ENCODE results near the gene RAMP1.

RAMP1 gene

DNA sequence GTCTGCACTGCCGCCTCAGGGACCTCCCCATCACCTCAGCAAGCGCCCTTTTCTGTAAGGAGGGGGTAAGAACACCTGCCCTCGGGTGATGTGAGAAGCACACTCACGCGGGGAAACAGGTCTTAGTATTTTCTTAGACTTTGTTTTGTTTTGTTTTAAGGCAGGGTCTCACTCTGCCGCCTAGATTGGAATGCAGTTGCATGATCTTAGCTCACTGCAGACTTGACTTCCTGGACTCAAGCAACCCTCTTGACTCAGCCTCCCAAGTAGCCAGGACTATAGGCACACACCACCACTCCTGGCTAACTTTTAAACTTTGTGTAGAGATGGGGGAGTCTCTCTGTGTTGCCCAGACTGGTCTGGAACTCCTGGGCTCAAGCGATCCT, 37.1 kb downstream of the RAMP1 start:
- DNase-seq: no peak

- DNase-seq: no peak
Measured at GRCh38 chr2:237896956-237897355, 37.5 kb downstream of the RAMP1 start.

DNA sequence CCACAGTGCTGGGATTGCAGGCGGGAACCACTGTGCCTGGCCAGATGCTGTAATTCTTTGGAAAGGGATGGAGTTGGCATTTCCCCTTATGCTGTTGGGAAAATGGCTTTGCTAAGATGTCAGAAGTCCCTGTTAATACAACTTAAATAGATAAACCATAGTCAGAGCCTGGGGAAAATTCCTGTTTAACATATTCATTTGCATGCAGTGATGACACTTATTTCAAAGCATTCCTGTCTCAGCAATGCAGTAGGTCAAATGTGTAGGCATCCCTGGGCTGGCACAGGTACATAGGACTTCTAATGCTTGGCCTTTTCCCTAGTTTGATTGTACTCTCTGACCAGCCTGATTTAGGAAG, 38.6 kb downstream of the RAMP1 start:
- no peak for DNase-seq

GRCh38 chr2:237900891-237901831, 41.7 kb downstream of the RAMP1 start:
- DNase-seq: no peak

GRCh38 chr2:237901932-237902850, 42.8 kb downstream of the RAMP1 start:
- peak; percentile 65 for DNase-seq

DNA sequence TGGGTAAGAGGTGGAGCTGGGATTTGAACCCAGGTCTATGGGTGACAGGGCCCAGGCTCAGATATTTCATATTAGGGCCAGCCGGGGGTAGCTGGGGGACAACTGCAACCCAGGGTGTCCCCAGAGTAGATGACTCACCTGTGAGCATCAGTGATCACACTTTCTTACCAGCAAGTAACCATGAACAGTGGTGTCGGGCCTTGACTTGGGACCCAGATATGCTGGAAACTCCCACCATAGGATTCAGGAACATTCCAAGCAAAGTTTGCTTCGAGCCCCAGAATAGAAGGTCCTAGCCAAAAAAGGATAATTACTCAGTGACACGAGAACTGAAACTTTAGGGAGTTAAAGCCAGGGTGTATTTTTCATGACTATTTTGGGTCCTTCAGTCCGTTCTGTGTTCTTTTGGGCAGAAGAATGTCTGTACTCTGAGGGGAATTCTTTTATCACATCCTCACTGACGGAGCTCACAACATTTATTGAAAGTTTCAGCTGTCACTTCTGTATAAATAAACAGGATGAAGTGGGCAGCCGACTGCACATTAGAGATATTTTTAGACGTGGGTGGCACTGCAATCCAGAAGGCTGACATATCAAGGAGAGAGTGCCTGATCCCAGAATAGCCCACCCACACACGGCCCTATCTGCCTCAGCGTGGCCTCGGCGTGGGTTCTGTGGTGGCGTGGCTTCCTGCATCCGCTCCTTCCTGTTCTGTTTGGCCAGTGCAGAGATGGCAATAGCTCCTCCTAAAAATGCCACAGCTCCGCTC, 45.6 kb downstream of the RAMP1 start:
- peak; percentile 88 for DNase-seq

DNA sequence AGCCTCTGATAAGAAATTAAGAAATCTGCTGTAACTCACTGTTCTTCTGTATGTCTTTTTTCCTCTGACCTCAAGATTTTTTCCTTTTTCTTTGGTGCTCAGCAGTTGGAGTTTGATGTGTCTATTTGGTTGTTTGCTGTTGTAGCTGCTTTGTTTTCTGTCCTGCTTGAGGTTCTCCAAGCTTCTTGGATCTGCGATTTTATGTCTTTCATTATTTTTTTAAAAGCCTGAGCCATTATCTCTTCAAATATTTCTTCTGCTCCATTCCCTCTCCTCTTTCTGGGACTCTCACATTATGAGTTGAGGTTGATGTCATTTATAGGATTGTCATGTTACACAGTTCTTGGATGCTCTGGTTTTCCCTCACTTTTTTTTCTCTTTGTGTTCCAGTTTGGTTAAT, 47.7 kb downstream of the RAMP1 start:
- peak; percentile 18 for DNase-seq

DNA sequence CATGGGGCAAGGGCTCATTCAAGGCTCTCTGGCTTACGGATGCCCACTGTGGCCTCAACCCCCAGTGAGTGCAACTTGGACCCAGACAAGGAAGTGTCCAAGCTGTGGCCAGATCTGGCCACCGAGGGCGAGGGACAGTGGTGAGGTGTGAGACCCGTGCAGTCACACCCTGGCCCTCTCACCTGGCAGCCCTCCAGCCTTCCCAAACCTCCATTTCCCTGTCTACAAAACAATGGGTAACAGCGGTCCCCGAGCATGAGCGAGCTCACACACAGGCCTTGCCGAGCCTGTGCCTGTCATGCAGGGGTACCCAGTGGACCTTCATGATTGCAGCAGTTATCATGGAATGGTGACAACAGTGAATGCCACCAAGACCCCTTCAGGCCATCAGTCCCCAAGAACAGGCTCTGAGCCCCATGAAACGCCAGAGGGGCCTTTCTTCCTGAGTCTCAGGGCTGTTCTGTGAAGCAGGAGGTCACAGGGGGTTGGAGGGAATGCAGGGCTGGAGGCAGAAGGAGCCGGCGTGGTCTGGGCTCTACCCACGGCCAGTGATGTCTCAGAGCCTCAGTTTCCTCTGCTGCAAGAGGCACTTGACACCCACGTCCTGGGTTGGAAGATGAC, 49.8 kb downstream of the RAMP1 start:
- no peak for DNase-seq

GRCh38 chr2:237909801-237910475, 50.5 kb downstream of the RAMP1 start:
- no peak for DNase-seq

DNA sequence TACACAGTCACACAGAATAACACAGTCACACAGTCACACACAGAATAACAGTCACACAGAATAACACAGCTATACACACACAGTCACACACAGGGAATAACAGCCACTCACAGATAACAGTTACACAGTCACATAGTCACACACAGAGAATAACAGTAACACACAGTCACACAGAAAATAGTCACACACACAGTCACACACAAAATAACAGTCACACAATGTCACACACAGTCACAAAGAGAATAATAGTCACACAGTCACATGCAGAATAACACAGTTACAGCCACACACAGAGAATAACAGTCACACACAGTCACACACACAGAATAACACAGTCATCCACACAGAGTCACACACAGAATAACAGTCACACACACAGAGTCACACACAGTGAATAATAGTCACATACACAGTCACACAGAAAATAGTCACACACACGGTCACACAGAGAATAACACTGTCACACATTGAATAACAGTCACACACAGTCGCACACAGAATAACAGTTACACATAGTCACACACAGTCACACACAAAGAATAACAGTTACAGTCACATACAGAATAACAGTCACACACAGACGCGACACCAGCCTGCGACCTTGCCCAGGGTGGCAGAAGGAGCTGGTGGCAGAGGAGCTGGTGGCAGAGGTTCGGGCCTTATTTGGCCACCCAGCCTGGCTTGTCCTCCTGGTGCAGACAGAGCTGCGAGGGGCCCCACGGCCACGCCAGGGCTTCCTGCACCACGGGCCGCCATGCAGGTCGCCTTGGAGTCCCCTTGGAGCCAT, 51.3 kb downstream of the RAMP1 start:
- DNase-seq: no peak

GRCh38 chr2:237911363-237912017, 52.1 kb downstream of the RAMP1 start:
- DNase-seq: no peak

DNA sequence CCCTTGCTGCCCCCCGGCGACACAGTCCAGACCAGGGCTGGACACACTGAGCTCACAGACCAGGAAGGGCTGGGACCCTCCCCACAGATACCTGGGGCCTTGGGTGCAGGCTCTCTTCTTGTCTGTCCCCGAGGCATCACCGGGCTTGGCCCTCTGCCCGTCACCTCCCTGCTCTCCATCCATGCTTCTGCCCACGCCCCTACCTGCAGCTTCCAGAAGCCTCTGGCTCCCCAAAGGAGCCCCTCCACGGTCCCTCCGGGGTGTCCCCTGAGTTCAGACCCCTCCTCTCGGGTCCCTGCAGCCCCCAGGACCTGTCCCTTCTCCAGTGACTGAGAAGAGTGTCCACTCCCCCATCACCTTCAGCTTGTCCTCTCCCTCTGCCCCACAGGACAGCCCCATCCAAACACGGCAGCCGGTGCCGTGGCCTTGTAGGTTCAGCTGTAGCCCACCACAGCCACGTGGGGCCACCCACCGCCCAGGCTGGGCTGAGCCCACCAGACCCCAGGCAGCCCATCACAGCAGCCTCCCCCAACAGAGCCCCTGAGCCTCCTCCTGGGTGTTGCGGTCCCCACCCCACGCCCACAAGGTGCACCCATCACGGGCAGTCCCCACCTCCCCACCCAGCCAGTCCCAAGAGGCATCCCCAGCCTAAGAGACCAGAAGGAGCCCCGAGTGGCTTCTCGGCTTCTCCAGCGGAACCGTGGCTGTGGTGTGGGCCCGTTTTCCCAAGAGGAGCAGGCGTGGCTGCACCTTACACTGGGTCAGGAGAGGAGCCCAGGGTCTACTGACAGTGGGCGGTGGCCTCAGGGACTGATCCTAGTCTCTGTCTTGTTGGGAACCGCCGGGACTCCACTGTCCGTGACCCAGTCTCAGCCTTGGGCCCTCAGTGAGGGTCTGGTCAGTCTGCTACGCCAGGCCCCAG, 53.1 kb downstream of the RAMP1 start:
- DNase-seq: no peak

DNA sequence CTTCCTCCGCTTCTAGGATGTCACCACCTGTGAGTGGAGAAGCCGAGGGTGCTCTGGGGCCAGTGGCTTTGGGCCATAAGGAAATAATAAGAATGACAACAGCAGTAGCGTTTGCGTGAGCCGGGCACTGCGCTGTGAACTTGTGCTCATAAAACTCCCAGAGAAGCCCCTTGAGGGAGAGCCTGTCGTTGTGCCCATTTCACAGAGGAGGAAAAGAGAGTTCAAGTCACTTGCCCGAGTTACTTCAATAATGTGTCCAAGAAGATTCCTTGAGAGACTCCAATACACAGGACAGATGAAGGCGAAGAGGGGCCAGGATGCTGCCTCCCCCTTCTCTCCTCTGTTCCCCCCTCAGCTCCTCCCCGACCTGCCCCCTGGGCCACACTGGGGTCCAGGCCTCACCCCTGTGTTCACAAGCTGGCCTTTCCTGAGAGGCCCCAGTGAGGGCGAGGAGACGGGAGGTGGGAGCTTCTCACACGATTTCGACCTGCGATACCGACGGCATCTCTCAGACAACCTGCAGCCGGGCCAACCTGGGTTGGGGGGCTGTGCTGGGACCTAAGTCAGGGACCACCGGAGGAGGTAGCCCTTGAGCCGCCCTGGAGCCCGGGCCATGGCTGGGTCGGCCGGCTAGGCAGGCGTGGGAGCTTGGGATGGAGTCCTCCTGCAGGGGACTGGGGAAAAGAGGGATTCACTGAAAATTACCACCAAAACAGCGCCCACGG, 53.9 kb downstream of the RAMP1 start:
- DNase-seq: no peak

DNA sequence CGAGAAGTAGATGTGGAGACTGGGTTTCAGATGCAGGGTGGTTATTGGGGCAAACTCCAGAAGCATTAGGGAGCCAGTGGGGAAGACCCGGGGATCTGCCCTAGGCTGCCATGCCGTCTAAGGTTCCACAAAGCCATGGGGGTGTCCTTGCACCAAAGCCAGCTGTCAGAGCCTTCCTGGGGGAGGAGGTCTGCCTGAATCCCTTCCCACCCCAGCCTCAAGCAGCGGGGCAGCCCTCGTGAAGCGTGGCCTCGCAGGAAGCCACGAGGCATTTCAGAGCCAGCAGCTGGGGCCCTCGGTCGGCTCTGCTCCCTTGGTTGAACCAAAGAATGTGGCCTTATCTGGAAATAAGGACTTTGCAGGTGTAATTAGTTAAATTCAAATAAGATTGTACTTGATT, 56.2 kb downstream of the RAMP1 start:
- no peak for DNase-seq

DNA sequence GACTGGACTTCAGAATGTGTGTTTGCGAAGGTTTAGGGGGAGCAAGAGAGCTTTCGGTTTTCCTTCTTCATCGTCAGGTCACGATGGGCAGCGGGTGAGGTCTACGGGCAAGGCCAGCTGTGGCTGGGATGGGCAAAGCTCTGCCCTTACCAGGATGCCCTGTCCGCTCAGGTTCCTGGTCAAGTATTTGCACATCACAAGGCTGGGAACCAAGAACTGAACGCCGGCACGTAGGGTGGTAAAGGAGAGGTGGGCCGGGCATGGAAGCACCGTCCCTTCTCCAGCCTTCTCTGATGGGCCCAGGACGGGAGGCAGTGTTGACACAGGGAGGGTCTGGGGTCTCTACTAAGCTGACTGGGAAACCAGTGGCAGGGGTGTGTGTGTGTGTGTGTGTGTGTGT, 56.9 kb downstream of the RAMP1 start:
- no peak for DNase-seq

- DNase-seq: no peak
Measured at GRCh38 chr2:237917696-237918374, 58.4 kb downstream of the RAMP1 start.

DNA sequence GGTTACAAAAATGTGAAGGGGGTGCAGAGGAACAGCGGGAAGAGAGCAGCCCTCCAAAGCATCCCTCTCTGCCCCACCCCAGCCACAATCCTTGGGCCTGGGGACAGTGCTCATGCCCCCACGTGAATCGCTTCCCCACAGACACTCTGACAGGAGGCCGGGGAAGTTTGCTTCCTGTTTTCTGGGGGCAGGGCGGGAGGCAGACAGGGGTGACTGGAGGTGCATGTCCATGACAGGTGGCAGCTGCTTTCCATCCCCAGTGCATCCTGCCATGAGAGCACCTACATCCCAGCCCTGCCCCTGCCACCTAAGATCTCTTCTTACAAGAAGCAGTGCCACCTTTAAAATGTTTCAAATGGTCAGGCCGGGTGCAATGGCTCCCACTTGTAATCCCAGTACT, 60.2 kb downstream of the RAMP1 start:
- DNase-seq: peak; percentile 42

GRCh38 chr2:237920673-237921072, 61.2 kb downstream of the RAMP1 start:
- DNase-seq: no peak

Measured in hematopoietic multipotent progenitor cell treated with erythropoietin and hydrocortisone succinate and interleukin-3 and kit ligand, for 4 days (in vitro differentiated cells).